ENCODE measurements around the gene FLT1. TPM values are rescaled to one million over a fixed set of nuclear protein-coding genes. Genes with fewer than 3 reads are reported as not detected.

The FLT1 gene
- total RNA-seq, 1 donor from 2014 or later = 0.47 TPM

DNA sequence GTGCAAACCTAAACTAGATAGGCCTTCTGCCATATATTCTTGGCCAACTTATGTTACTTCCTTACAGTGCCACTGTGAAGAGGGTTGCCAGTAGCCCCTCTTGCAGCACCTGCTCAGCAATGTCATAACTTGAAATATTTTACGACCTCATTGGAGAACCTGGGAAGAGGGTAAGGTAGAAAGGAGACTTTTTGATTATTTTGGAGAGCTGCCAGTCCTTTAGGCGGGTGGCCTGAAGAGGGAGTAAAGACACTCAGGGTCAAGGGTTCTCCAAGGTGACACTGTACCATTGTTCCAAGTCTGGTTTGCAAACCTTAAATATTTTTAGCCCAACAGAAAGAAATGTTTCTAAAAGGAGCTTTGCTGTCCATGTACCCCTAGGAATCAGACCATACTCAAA lies 118.3 kb downstream of the FLT1 start:
- H3K79me2 ChIP-seq (ENCODE audit: low read depth) = no peaks in the 10 kb centered on the region
- TF ChIP-seq EZH2 (IDR thresholded peaks at IDR 0.05) (no peak), EZH2phosphoT487 (IDR thresholded peaks at IDR 0.05) (no peak)
- TF ChIP-seq, protein P1, sequence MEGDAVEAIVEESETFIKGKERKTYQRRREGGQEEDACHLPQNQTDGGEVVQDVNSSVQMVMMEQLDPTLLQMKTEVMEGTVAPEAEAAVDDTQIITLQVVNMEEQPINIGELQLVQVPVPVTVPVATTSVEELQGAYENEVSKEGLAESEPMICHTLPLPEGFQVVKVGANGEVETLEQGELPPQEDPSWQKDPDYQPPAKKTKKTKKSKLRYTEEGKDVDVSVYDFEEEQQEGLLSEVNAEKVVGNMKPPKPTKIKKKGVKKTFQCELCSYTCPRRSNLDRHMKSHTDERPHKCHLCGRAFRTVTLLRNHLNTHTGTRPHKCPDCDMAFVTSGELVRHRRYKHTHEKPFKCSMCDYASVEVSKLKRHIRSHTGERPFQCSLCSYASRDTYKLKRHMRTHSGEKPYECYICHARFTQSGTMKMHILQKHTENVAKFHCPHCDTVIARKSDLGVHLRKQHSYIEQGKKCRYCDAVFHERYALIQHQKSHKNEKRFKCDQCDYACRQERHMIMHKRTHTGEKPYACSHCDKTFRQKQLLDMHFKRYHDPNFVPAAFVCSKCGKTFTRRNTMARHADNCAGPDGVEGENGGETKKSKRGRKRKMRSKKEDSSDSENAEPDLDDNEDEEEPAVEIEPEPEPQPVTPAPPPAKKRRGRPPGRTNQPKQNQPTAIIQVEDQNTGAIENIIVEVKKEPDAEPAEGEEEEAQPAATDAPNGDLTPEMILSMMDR (IDR thresholded peaks at IDR 0.05) = no peak
- H3K9me3 ChIP-seq (ENCODE audit: low read depth) = no peaks in the 10 kb centered on the region
- H3K4me2 ChIP-seq = no peak overlapping the region
- H3K4me3 Mint-ChIP-seq = no peak overlapping the region
- H3K27ac Mint-ChIP-seq = no peak overlapping the region
- H3K9me3 Mint-ChIP-seq = no peaks in the 10 kb centered on the region
- peaks cover 2% of the 10 kb centered on the region for H3K27me3 Mint-ChIP-seq (ENCODE audit: insufficient read depth, low read depth)
- H3K4me1 Mint-ChIP-seq = no peaks in the 10 kb centered on the region
- H3K4me1 ChIP-seq = no peaks in the 10 kb centered on the region
- no peaks in the 10 kb centered on the region for H3K27me3 ChIP-seq
- no peak overlapping the region for H3K4me3 ChIP-seq
- H2AFZ ChIP-seq (replicated peaks) = no peak overlapping the region
- H3K27ac ChIP-seq = no peak overlapping the region
- H3K36me3 ChIP-seq = no peaks in the 10 kb centered on the region
- H3K9ac ChIP-seq = no peak overlapping the region
- H3F3A ChIP-seq (ENCODE audit: low read depth) = no peaks in the 10 kb centered on the region
- no peak for DNase-seq (ENCODE audit: low spot score)
- H4K20me1 ChIP-seq (ENCODE audit: low read depth) = no peaks in the 10 kb centered on the region
- no peaks in the 10 kb centered on the region for H3K36me3 Mint-ChIP-seq

GRCh38 chr13:28375250-28375930 lies 119.5 kb downstream of the FLT1 start:
- TF ChIP-seq, protein P1 (IDR thresholded peaks at IDR 0.05) = no peak
- TF ChIP-seq EZH2phosphoT487 (IDR thresholded peaks at IDR 0.05) (no peak), EZH2 (IDR thresholded peaks at IDR 0.05) (no peak)
- Histone ChIP-seq H3K4me3 (no peak overlapping the region), H3F3A (ENCODE audit: low read depth) (no peaks in the 10 kb centered on the region), H3K27me3 (no peaks in the 10 kb centered on the region), H3K4me1 (no peaks in the 10 kb centered on the region), H3K9me3 (ENCODE audit: low read depth) (no peaks in the 10 kb centered on the region), H3K27ac (no peak overlapping the region), H4K20me1 (ENCODE audit: low read depth) (no peaks in the 10 kb centered on the region), H3K79me2 (ENCODE audit: low read depth) (no peaks in the 10 kb centered on the region), H3K4me2 (no peak overlapping the region), H3K36me3 (no peaks in the 10 kb centered on the region), H3K9ac (no peak overlapping the region), H2AFZ (replicated peaks) (no peak overlapping the region)
- no peak overlapping the region for H3K27ac Mint-ChIP-seq
- no peak overlapping the region for H3K4me3 Mint-ChIP-seq
- no peaks in the 10 kb centered on the region for H3K4me1 Mint-ChIP-seq
- H3K9me3 Mint-ChIP-seq = no peaks in the 10 kb centered on the region
- no peak for DNase-seq (ENCODE audit: low spot score)
- H3K27me3 Mint-ChIP-seq (ENCODE audit: insufficient read depth, low read depth) = peaks cover 4% of the 10 kb centered on the region
- H3K36me3 Mint-ChIP-seq = no peaks in the 10 kb centered on the region

DNA sequence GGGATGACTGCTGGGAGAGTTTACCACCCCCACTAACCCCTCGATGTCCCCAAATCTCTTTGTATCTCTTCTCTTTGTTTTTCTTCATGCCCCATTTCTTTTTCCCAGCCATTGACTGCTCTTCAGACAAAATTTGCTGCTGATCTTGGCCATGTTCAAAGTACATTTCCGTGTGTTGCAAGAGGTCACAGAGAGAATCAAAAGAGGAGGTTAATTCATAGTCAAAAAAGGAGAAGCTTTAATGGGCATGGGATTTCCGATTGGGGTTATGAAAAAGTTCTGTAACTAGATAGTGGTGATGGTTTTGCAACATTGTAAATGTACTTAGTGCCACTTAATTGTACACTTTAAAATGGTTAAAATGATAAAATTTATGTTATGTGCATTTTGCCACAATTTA lies 121.1 kb downstream of the FLT1 start:
- Histone ChIP-seq H2AFZ (replicated peaks) (no peak overlapping the region), H3K36me3 (no peaks in the 10 kb centered on the region), H3K4me2 (no peak overlapping the region), H3K27ac (no peak overlapping the region), H4K20me1 (ENCODE audit: low read depth) (no peaks in the 10 kb centered on the region), H3K9ac (no peak overlapping the region), H3K9me3 (ENCODE audit: low read depth) (no peaks in the 10 kb centered on the region), H3F3A (ENCODE audit: low read depth) (no peaks in the 10 kb centered on the region), H3K4me1 (no peaks in the 10 kb centered on the region), H3K4me3 (no peak overlapping the region), H3K79me2 (ENCODE audit: low read depth) (no peaks in the 10 kb centered on the region), H3K27me3 (no peaks in the 10 kb centered on the region)
- Mint-ChIP-seq H3K4me1 (no peaks in the 10 kb centered on the region), H3K4me3 (no peak overlapping the region), H3K9me3 (no peaks in the 10 kb centered on the region), H3K27ac (no peak overlapping the region), H3K36me3 (no peaks in the 10 kb centered on the region), H3K27me3 (ENCODE audit: insufficient read depth, low read depth) (peaks cover 8% of the 10 kb centered on the region)
- TF ChIP-seq EZH2phosphoT487 (IDR thresholded peaks at IDR 0.05) (no peak), EZH2 (IDR thresholded peaks at IDR 0.05) (no peak)
- TF ChIP-seq, protein P1 (IDR thresholded peaks at IDR 0.05) = no peak
- no peak for DNase-seq (ENCODE audit: low spot score)

Data from neural progenitor cell (in vitro differentiated cells).